ENCODE measurements around the gene CBR3. TPM values are rescaled to one million over a fixed set of nuclear protein-coding genes. Genes with fewer than 3 reads are reported as not detected.

The CBR3 gene
- total and polyA plus RNA-seq, 2 of the 13 experiments (the other 11 are each of a cell fraction or from before 2014, with no cell fraction given): not detected

DNA sequence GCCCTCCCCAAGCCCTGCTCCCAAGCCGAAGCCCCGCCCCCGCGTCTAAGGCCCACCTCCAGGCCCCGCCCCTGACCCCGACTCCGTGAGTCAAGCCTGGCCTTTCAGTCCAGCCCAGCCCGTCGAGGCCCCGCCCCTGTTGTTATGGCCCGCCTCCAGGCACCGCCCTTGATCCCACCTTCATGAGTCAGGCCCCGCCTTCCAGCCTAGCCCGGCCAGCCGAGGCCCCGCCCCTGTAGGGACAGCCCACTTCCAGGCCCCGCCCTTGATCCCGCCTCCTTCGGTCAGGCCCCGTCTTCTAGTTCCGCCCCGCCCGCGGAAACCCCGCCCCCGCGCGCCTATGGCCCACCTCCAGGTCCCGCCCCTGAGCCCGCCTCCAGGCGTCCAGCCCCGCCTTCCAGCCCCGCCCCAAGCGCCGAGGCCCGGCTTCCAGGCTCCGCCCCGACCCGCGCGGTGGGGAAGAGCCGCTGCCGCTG is 21.5 kb downstream of the CBR3 start (continued):
- TF ChIP-seq, protein P1, sequence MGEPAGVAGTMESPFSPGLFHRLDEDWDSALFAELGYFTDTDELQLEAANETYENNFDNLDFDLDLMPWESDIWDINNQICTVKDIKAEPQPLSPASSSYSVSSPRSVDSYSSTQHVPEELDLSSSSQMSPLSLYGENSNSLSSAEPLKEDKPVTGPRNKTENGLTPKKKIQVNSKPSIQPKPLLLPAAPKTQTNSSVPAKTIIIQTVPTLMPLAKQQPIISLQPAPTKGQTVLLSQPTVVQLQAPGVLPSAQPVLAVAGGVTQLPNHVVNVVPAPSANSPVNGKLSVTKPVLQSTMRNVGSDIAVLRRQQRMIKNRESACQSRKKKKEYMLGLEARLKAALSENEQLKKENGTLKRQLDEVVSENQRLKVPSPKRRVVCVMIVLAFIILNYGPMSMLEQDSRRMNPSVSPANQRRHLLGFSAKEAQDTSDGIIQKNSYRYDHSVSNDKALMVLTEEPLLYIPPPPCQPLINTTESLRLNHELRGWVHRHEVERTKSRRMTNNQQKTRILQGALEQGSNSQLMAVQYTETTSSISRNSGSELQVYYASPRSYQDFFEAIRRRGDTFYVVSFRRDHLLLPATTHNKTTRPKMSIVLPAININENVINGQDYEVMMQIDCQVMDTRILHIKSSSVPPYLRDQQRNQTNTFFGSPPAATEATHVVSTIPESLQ (CRISPR knock-in tag; conservative IDR thresholded peaks at IDR 0.05): no peak
- TF ChIP-seq PAX8 (CRISPR knock-in tag; IDR thresholded peaks at IDR 0.05; ENCODE audit: borderline replicate concordance) (peak; percentile 22; the same call in 1 of the 2 replicates), FOXC1 (CRISPR knock-in tag; IDR thresholded peaks at IDR 0.05; ENCODE audit: borderline replicate concordance) (0 out of 2 replicates have a peak, but pooled peaks have one; percentile 3), STAG1 (CRISPR knock-in tag; IDR thresholded peaks at IDR 0.05) (no peak), ZNF256 (CRISPR knock-in tag; conservative IDR thresholded peaks at IDR 0.05) (no peak), ARNT2 (CRISPR knock-in tag; IDR thresholded peaks at IDR 0.05; ENCODE audit: low read depth) (no peak), NFE2 (CRISPR knock-in tag; IDR thresholded peaks at IDR 0.05) (no peak), RFXANK (CRISPR knock-in tag; IDR thresholded peaks at IDR 0.05) (no peak), HHEX (CRISPR knock-in tag; IDR thresholded peaks at IDR 0.05) (no peak), ZMYM2 (CRISPR knock-in tag; IDR thresholded peaks at IDR 0.05) (no peak), ZNF619 (CRISPR knock-in tag; IDR thresholded peaks at IDR 0.05) (0 out of 2 replicates have a peak, but pooled peaks have one; percentile 30), ZNF792 (CRISPR knock-in tag; IDR thresholded peaks at IDR 0.05) (no peak), ZNF543 (CRISPR knock-in tag; IDR thresholded peaks at IDR 0.05) (0 out of 2 replicates have a peak, but pooled peaks have one; percentile 34), ZBTB3 (CRISPR knock-in tag; IDR thresholded peaks at IDR 0.05; ENCODE audit: borderline replicate concordance, low read depth) (no peak), SAP130 (CRISPR knock-in tag; IDR thresholded peaks at IDR 0.05; ENCODE audit: low read depth) (peak; percentile 5; the same call in 1 of the 2 replicates), ZNF253 (CRISPR knock-in tag; IDR thresholded peaks at IDR 0.05; ENCODE audit: borderline replicate concordance) (no peak), ZMYM3 (CRISPR knock-in tag; IDR thresholded peaks at IDR 0.05) (no peak)
- TF ChIP-seq, protein P2, sequence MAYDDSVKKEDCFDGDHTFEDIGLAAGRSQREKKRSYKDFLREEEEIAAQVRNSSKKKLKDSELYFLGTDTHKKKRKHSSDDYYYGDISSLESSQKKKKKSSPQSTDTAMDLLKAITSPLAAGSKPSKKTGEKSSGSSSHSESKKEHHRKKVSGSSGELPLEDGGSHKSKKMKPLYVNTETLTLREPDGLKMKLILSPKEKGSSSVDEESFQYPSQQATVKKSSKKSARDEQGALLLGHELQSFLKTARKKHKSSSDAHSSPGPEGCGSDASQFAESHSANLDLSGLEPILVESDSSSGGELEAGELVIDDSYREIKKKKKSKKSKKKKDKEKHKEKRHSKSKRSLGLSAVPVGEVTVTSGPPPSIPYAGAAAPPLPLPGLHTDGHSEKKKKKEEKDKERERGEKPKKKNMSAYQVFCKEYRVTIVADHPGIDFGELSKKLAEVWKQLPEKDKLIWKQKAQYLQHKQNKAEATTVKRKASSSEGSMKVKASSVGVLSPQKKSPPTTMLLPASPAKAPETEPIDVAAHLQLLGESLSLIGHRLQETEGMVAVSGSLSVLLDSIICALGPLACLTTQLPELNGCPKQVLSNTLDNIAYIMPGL (CRISPR knock-in tag; IDR thresholded peaks at IDR 0.05; ENCODE audit: borderline replicate concordance in 1 of 2, low read depth in 1 of 2): no peak
- TF ChIP-seq, protein P3, sequence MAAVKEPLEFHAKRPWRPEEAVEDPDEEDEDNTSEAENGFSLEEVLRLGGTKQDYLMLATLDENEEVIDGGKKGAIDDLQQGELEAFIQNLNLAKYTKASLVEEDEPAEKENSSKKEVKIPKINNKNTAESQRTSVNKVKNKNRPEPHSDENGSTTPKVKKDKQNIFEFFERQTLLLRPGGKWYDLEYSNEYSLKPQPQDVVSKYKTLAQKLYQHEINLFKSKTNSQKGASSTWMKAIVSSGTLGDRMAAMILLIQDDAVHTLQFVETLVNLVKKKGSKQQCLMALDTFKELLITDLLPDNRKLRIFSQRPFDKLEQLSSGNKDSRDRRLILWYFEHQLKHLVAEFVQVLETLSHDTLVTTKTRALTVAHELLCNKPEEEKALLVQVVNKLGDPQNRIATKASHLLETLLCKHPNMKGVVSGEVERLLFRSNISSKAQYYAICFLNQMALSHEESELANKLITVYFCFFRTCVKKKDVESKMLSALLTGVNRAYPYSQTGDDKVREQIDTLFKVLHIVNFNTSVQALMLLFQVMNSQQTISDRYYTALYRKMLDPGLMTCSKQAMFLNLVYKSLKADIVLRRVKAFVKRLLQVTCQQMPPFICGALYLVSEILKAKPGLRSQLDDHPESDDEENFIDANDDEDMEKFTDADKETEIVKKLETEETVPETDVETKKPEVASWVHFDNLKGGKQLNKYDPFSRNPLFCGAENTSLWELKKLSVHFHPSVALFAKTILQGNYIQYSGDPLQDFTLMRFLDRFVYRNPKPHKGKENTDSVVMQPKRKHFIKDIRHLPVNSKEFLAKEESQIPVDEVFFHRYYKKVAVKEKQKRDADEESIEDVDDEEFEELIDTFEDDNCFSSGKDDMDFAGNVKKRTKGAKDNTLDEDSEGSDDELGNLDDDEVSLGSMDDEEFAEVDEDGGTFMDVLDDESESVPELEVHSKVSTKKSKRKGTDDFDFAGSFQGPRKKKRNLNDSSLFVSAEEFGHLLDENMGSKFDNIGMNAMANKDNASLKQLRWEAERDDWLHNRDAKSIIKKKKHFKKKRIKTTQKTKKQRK (IDR thresholded peaks at IDR 0.05; ENCODE audit: low read length): no peak
- TF ChIP-seq, protein P4, sequence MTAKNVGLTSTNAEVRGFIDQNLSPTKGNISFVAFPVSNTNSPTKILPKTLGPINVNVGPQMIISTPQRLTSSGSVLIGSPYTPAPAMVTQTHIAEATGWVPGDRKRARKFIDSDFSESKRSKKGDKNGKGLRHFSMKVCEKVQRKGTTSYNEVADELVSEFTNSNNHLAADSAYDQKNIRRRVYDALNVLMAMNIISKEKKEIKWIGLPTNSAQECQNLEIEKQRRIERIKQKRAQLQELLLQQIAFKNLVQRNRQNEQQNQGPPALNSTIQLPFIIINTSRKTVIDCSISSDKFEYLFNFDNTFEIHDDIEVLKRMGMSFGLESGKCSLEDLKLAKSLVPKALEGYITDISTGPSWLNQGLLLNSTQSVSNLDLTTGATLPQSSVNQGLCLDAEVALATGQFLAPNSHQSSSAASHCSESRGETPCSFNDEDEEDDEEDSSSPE (CRISPR knock-in tag; IDR thresholded peaks at IDR 0.05): peak; percentile 14; the same call in 1 of the 2 replicates
- TF ChIP-seq, protein P5, sequence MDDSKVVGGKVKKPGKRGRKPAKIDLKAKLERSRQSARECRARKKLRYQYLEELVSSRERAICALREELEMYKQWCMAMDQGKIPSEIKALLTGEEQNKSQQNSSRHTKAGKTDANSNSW (CRISPR knock-in tag; IDR thresholded peaks at IDR 0.05; ENCODE audit: borderline replicate concordance): no peak
